Activated CD4-positive, alpha-beta T cell treated with anti-CD3 and anti-CD28 coated beads, Interleukin-2, Interleukin-4, amounts not matched to agents 100 ng/mL and 50 ng/mL, durations not matched to agents 16 hours and 8 hours (primary cell): ENCODE data around the gene MTHFD2.
"Not testable (repeated sequence)": the region's sequence is repeated elsewhere in the genome, so short reads cannot be mapped to it uniquely, and the experiment has no call there.

ENCODE experiments used
- DNase-seq: peaks from one replicate; pipeline ENCODE4 v3.0.0-alpha.2; 2020; ENCODE audit warnings: low spot score

Gene MTHFD2

DNA sequence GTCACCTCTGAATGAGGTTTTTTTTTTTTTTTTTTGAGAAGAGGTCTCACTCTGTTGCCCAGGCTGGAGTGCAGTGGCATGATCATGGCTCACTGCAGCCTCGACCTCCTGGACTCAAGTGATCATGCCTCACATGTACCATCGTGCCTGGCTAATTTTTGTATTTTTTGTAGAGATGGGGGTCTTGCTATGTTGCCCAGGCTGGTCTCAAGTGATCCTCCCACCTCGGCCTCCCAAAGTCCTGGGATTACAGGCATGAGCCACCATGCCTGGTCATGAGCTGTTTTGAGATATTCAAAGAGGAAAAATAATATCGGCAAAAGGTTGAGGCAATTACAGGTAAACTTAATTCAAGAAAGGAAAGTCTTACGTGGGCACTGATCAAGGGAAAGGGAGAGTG is 31.4 kb downstream of the MTHFD2 start:
- not testable (repeated sequence) for DNase-seq

DNA sequence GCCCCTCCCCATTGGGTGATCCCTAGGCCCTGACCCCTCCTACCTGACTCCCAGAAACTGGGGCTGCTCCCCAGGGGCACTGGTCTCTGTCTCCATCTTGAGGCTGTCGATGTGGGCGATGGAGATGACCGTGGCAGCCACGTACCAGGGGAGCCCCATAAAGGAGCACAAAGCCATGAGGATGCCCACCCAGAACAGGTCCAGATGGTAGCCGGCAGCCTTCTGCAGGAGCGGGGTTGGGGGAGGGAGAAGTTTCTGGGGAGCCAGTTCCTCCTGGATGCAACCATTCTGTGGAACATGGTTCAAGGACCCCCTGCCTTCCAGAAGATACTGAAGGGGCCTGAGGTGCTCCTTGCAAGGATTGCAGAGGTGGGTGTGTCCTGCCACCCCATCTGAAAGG is 34.0 kb downstream of the MTHFD2 start:
- DNase-seq, result no peak

DNA sequence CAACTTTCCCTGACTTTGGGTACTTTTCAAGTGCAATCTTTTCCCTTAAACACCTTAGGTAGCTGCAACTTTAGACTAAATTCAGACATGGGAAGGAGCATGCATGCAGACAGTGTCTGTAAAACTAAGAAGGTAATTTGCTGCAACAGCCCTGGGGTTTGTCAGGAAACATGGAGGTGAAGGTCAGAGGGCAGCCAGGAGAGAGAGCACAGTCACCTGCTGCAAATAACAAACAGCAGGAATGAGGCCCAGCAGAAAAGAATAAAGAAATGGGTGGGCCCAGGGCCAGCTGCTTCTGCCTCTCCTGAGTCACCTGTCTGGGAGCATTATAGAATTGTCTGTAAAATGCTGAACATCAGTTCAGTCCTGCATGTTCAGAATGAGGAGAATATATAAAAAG is 35.2 kb downstream of the MTHFD2 start:
- DNase-seq, result no peak

- DNase-seq, result no peak
Observed at GRCh38 chr2:74235041-74235440, 36.6 kb downstream of the MTHFD2 start.

DNA sequence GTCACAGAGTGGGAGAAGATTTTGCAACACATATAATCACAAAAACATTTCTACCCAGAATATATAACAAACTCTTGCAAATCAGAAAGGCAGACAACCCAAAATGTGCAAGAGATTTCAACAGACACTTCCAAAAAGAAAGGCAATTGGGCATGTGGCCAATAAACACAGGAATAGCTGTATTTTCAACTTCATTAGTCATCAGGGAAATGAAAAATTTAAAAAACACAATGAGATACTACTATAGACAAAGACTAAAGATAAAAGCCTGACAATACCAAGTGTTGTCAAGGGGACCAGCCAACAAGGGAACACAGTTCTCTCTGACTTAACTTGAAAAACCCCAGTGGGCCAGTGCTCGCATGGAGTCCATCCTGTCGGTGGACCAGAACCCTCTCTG is 40.5 kb downstream of the MTHFD2 start:
- DNase-seq, result no peak

- no peak for DNase-seq
Observed at GRCh38 chr2:74239346-74239745, 40.9 kb downstream of the MTHFD2 start.

DNA sequence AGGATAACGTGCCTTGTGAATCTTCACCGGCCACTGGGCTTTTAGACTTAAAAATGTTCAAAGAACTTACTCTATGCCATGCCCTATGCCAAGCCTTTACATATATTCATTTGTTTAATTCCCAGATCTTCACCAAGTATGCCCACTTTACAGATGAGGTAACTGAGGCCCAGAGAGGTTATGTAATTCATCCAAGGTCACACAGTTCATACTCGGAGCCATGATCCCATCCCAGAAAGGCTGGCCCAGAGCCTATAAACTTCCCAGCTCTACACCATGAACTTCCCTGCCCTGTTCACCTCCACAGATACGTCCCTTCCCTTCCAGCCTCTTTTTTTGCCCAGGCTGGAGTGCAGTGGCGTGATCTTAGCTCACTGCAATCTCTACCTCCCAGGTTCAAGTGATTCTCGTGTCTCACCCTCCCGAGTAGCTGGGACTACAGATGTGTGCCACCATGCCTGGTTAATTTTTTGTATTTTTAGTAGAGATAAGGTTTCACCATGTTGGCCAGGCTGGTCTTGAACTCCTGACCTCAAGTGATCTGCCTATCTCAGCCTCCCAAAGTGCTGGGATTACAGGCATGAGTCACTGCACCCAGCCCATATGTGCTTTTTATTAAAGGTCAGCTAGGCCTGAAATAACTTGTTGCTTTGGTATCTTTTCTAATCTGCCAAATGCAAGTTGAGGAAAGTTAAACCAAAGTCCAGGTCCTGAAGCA is 44.1 kb downstream of the MTHFD2 start:
- no peak for DNase-seq

- no peak for DNase-seq
Observed at GRCh38 chr2:74244286-74244685, 45.9 kb downstream of the MTHFD2 start.

DNA sequence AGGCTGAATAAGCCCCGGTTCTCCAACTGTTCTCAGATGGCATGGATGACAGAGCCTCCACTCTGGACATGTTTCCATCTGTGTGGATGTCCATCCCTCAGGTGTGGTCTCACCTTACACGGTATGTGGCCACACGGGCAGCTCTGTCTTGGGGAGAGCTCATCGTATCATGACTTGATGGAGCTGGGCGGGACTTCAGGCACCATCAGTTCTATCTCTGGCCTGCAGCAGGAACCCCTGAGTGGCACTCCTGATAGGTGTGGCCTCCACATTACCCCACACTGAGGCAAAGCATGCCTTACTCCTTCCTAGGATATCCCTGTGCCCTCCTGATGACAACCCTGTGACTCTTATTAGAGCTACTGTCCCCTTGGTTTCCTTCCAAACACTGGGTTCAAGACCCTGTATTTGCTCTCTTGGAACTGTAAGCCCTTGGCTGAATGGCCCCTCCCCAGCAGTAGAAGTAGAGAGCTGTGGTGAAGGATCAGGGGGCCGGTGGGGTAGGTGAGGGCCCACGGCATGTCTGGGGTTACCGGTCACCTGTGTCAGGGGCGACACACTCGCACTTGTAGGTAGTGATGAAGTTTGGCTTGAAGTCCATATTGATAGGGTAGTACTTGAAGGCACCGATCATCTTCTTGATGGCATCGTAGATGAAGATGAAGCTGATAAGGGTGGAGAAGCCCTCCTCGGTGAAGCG is 48.2 kb downstream of the MTHFD2 start:
- DNase-seq, result no peak

- DNase-seq, result no peak
Observed at GRCh38 chr2:74249406-74250122, 51.1 kb downstream of the MTHFD2 start.

GRCh38 chr2:74250189-74250631 is 51.8 kb downstream of the MTHFD2 start:
- peak; percentile 49 for DNase-seq

GRCh38 chr2:74252036-74252435 is 53.6 kb downstream of the MTHFD2 start:
- no peak for DNase-seq

GRCh38 chr2:74252862-74253261 is 54.4 kb downstream of the MTHFD2 start:
- DNase-seq, result no peak

GRCh38 chr2:74253306-74253970 is 55.0 kb downstream of the MTHFD2 start:
- no peak for DNase-seq

GRCh38 chr2:74253971-74254310 is 55.5 kb downstream of the MTHFD2 start:
- no peak for DNase-seq

- DNase-seq, result no peak
Observed at GRCh38 chr2:74255660-74256213, 57.3 kb downstream of the MTHFD2 start.

GRCh38 chr2:74259191-74259590 is 60.8 kb downstream of the MTHFD2 start:
- no peak for DNase-seq

- DNase-seq, result no peak
Observed at GRCh38 chr2:74259733-74260132, 61.3 kb downstream of the MTHFD2 start.

DNA sequence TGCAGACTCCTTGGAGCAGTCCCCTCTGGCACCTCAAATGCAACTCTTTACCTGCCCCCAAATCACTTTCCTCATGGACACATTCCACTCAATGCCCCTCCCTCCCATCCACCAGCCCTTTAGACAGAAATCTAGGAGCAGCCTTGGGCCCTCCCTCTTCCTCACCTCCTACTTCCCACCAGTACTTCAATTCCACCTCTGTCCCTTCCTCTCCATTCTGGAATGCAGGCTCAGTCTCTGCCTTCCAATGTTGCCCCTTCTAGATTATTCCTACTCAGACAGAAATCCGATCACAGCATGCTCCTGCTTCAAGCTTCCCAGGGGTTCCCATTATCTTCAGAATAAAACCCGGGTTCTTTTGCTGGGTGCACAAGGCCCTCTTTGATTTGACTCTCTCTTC is 62.1 kb downstream of the MTHFD2 start:
- DNase-seq, result no peak

DNA sequence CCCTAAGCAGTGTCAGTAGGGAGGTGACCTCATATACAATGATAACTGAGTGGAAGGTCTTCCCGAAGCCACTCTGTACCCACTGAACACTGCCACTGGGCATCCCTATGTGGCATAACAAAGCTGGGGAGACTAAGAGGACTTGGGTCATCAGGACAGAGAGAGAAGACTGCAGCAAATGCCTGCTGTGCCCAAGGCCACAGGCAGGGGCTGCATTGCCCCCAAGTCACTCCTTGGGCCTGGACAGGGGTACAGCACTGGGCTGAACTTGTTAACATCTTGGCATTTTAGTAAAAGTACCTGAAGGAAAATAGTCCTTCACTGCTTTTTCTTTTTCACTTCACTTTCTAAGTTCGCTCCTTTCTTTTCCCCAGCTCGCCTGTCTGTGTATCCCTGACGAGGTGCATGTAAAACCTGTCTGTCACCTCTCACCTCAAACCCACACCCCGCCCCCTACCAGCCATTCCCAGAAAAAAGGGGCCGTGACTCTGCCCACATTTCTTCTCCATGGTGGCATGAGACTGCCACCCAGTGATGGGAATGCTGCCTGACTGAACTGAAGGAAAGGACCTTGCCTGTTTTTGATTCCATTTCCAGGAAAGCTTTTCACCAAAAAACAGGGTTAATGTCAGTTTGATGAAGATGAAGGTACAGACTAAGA is 62.9 kb downstream of the MTHFD2 start:
- no peak for DNase-seq

GRCh38 chr2:74262681-74263080 is 64.3 kb downstream of the MTHFD2 start:
- DNase-seq, result no peak

DNA sequence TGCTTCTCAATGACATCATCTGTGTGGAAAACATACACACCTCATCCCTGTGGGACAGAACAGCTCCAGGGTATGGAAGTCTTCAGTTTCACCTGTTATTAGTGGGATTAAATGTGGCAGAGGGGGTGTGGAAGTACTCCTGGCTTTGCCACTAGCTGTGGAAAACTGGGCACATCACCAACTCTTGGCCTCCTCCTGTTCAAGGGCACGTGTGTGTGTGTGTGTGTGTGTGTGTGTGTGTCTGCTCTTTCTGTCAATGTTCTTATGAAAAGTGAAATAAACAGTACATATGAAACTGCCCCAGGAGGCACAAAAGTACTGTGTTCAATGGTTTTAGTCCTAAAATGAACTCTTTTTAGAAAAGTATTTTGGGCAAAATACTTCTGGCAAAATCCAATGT is 65.9 kb downstream of the MTHFD2 start:
- DNase-seq, result no peak
